H1 (cell line): ENCODE data around the gene CCDC91. TPM values are rescaled to one million over a fixed set of nuclear protein-coding genes. Genes with fewer than 3 reads are reported as not detected.

Experiments
- CTCF ChIA-PET: fragments of 300-600 bp; sonication (Branson Sonifier 250); formaldehyde crosslinking; loops from one replicate; lab custom pipeline; 2021; ENCODE audit not compliant: partially characterized antibody; lab: Charles Lee
- POLR2A ChIA-PET: fragments of 300-600 bp; sonication (Branson Sonifier 250); formaldehyde crosslinking; loops from one replicate; lab custom pipeline; 2021; ENCODE audit warnings: inconsistent platforms; ENCODE audit not compliant: partially characterized antibody; lab: Charles Lee
- DNase-seq, 2 experiments: peaks; one replicate each; pipeline versions ENCODE4 v3.0.0 to v3.0.0-alpha.2; 2010 to 2022; ENCODE audit warnings: low spot score in 2 of 2, low read depth in 1 of 2, mixed read lengths in 1 of 2
- FAIRE-seq: peaks from 2 replicates; lab custom pipeline; 2011; peaks lifted over from hg19 to GRCh38; lab: Jason Lieb, UNC
- H2AFZ ChIP-seq: 2 replicates; pipeline ENCODE4 v1.8.1; 2012; ENCODE audit warnings: low read length, inconsistent platforms
- H2AK5ac ChIP-seq: 2 replicates; pipeline ENCODE4 v1.6.1; 2013; ENCODE audit warnings: low read depth, low read length
- H2BK120ac ChIP-seq: replicated peaks from 2 replicates; pipeline ENCODE3; 2013; ENCODE audit warnings: low read depth, low read length, inconsistent platforms
- H2BK12ac ChIP-seq: 2 replicates; pipeline ENCODE4 v1.6.1; 2013; ENCODE audit warnings: low read depth, low read length
- H2BK15ac ChIP-seq: 2 replicates; pipeline ENCODE4 v1.6.1; 2013; ENCODE audit warnings: low read length
- H2BK20ac ChIP-seq: 2 replicates; pipeline ENCODE4 v1.6.1; 2013; ENCODE audit warnings: low read length
- H2BK5ac ChIP-seq: 2 replicates; pipeline ENCODE4 v1.6.1; 2013; ENCODE audit warnings: low read depth, low read length
- H3K14ac ChIP-seq: 2 replicates; pipeline ENCODE4 v1.6.1; 2013; ENCODE audit warnings: inconsistent platforms; ENCODE audit not compliant: insufficient read length
- H3K18ac ChIP-seq: 2 replicates; pipeline ENCODE4 v1.6.1; 2013; ENCODE audit warnings: low read length; ENCODE audit errors: extremely low read depth
- H3K23ac ChIP-seq: 2 replicates; pipeline ENCODE4 v1.6.1; 2013; ENCODE audit warnings: inconsistent platforms; ENCODE audit not compliant: insufficient read length
- H3K23me2 ChIP-seq: 2 replicates; pipeline ENCODE4 v1.6.1; 2013; ENCODE audit warnings: low read depth, low read length
- H3K27ac ChIP-seq: 2 replicates; pipeline ENCODE4 v1.6.1; 2011; ENCODE audit warnings: low read depth, low read length, inconsistent platforms
- H3K27me3 ChIP-seq, 4 experiments: replicated peaks in 1 of 4; 1 replicate in 1 of 4; 2 replicates in 3 of 4; pipeline versions ENCODE4 v1.6.1 to v1.8.1; 2011 to 2013; ENCODE audit warnings: low read length in 3 of 4, mild to moderate bottlenecking in 3 of 4, inconsistent platforms in 2 of 4, mixed read lengths in 2 of 4, moderate library complexity in 1 of 4; ENCODE audit not compliant: control insufficient read depth in 3 of 4, insufficient read depth in 3 of 4; ENCODE audit errors: extremely low read depth in 1 of 4
- H3K36me3 ChIP-seq, 4 experiments: 2 replicates each; pipeline versions ENCODE4 v1.6.1 to v1.8.1; 2011 to 2013; ENCODE audit warnings: mild to moderate bottlenecking in 4 of 4, low read length in 3 of 4, moderate library complexity in 2 of 4, control low read depth in 1 of 4, inconsistent platforms in 1 of 4; ENCODE audit not compliant: insufficient read depth in 4 of 4, control insufficient read depth in 2 of 4
- H3K4ac ChIP-seq: replicated peaks from 2 replicates; pipeline ENCODE3; 2013; ENCODE audit warnings: low read length, low read depth, mixed read lengths, inconsistent platforms; ENCODE audit not compliant: insufficient read length
- H3K4me1 ChIP-seq, 4 experiments: replicated peaks in 1 of 4; 1 replicate in 1 of 4; 2 replicates in 3 of 4; pipeline versions ENCODE4 v1.6.1 to v1.8.1; 2011 to 2013; ENCODE audit warnings: low read length in 3 of 4, inconsistent platforms in 2 of 4, mixed read lengths in 1 of 4; ENCODE audit not compliant: insufficient read depth in 4 of 4, control insufficient read depth in 3 of 4
- H3K4me2 ChIP-seq, 2 experiments: 2 replicates each; pipeline versions ENCODE4 v1.6.1 to v1.8.1; 2011 to 2013; ENCODE audit warnings: low read depth in 2 of 2, low read length in 2 of 2, control low read depth in 1 of 2, inconsistent platforms in 1 of 2, mild to moderate bottlenecking in 1 of 2; ENCODE audit not compliant: insufficient read depth in 1 of 2
- H3K4me3 ChIP-seq, 4 experiments: fragments of 200-600, 300-600 bp in 1 of 4; sonication (generic), shearing (Covaris generic), sonication (Bioruptor Twin) in 1 of 4; 2 replicates each; pipeline versions ENCODE4 v1.5.1 to v1.8.1; 2011 to 2016; ENCODE audit warnings: low read length in 4 of 4, low read depth in 3 of 4, control low read depth in 2 of 4, inconsistent platforms in 2 of 4, mild to moderate bottlenecking in 2 of 4, mixed read lengths in 1 of 4, moderate library complexity in 1 of 4; ENCODE audit not compliant: insufficient read depth in 2 of 4; ENCODE audit errors: extremely low read depth in 1 of 4
- H3K56ac ChIP-seq: replicated peaks from 2 replicates; pipeline ENCODE3; 2013; ENCODE audit warnings: low read depth, mild to moderate bottlenecking, mixed read lengths, low read length, inconsistent platforms; ENCODE audit not compliant: insufficient read length
- H3K79me1 ChIP-seq: 2 replicates; pipeline ENCODE4 v1.6.1; 2013; ENCODE audit warnings: low read depth, low read length, control low read depth
- H3K79me2 ChIP-seq, 2 experiments: 2 replicates each; pipeline versions ENCODE4 v1.6.1 to v1.8.1; 2012 to 2013; ENCODE audit warnings: low read length in 2 of 2, mild to moderate bottlenecking in 2 of 2, inconsistent platforms in 1 of 2; ENCODE audit not compliant: insufficient read depth in 2 of 2, control insufficient read depth in 1 of 2
- H3K9ac ChIP-seq, 4 experiments: replicated peaks in 1 of 4; 1 replicate in 1 of 4; 2 replicates in 3 of 4; pipeline versions ENCODE4 v1.6.1 to v1.8.1; 2011 to 2013; ENCODE audit warnings: low read depth in 3 of 4, low read length in 3 of 4, control low read depth in 2 of 4, mild to moderate bottlenecking in 2 of 4, moderate library complexity in 2 of 4, inconsistent platforms in 1 of 4; ENCODE audit errors: extremely low read depth in 1 of 4
- H3K9me3 ChIP-seq, 2 experiments: 2 replicates each; pipeline versions ENCODE4 v1.6.1 to v1.8.1; 2012 to 2013; ENCODE audit warnings: mild to moderate bottlenecking in 2 of 2, moderate library complexity in 2 of 2, control low read depth in 1 of 2, inconsistent platforms in 1 of 2, low read depth in 1 of 2, low read length in 1 of 2, mixed read lengths in 1 of 2; ENCODE audit not compliant: insufficient read depth in 2 of 2
- H4K20me1 ChIP-seq, 2 experiments: replicated peaks in 1 of 2; 2 replicates each; pipeline versions ENCODE3 to v1.8.1; 2011 to 2013; ENCODE audit warnings: inconsistent platforms in 2 of 2, low read length in 2 of 2, mild to moderate bottlenecking in 1 of 2; ENCODE audit not compliant: insufficient read depth in 2 of 2, control insufficient read depth in 1 of 2
- H4K5ac ChIP-seq: 2 replicates; pipeline ENCODE4 v1.6.1; 2013; ENCODE audit warnings: low read length, low read depth, mixed read lengths, inconsistent platforms; ENCODE audit not compliant: insufficient read length
- H4K8ac ChIP-seq: 2 replicates; pipeline ENCODE4 v1.8.0; 2013; ENCODE audit warnings: mild to moderate bottlenecking, moderate library complexity, low read length, inconsistent platforms; ENCODE audit not compliant: insufficient read depth; ENCODE audit errors: extremely low read depth
- H4K91ac ChIP-seq: replicated peaks from 2 replicates; pipeline ENCODE3; 2013; ENCODE audit warnings: low read length, mixed read lengths, inconsistent platforms; ENCODE audit not compliant: insufficient read length
- CTBP2 ChIP-seq: IDR thresholded peaks from 2 replicates; pipeline ENCODE4 v1.7.0; 2011; ENCODE audit warnings: borderline replicate concordance, mild to moderate bottlenecking, moderate library complexity, mixed read lengths, low read length; ENCODE audit not compliant: insufficient read depth, insufficient read length
- EGR1 ChIP-seq: IDR thresholded peaks from 2 replicates; pipeline ENCODE4 v1.6.1; 2011; ENCODE audit warnings: low read depth, low read length, borderline replicate concordance
- FOSL1 ChIP-seq: IDR thresholded peaks from 2 replicates; pipeline ENCODE4 v1.6.1; 2011; ENCODE audit warnings: mild to moderate bottlenecking, low read depth, low read length, moderate library complexity; ENCODE audit not compliant: insufficient read depth
- JUN ChIP-seq: IDR thresholded peaks from 2 replicates; pipeline ENCODE4 v1.6.1; 2011; ENCODE audit warnings: low read depth, mild to moderate bottlenecking, improper control_type of control experiment, low read length
- POLR2A ChIP-seq, 2 experiments: IDR thresholded peaks; 1 replicate in 1 of 2; 2 replicates in 1 of 2; pipeline ENCODE4 v1.6.1; 2011; ENCODE audit warnings: low read depth in 2 of 2, low read length in 2 of 2, mild to moderate bottlenecking in 2 of 2; ENCODE audit errors: control extremely low read depth in 1 of 2
- RFX5 ChIP-seq: IDR thresholded peaks from 2 replicates; pipeline ENCODE4 v1.6.1; 2011; ENCODE audit warnings: low read depth, low read length, improper control_type of control experiment, borderline replicate concordance
- SP2 ChIP-seq: IDR thresholded peaks from 2 replicates; pipeline ENCODE4 v1.6.1; 2012; ENCODE audit warnings: mild to moderate bottlenecking, low read length, inconsistent platforms
- SUZ12 ChIP-seq: fragments of 200-600 bp; sonication (generic); IDR thresholded peaks from 2 replicates; pipeline ENCODE4 v1.6.1; 2012; ENCODE audit warnings: mild to moderate bottlenecking, inconsistent platforms, low read length, moderate library complexity, mixed read lengths
- WGBS, 2 experiments: shearing (Covaris generic) in 1 of 2; methylation state at CpG; one replicate each; pipeline versions ENCODE4 v1.1.6 to v1.1.7; 2013 to 2015; ENCODE audit warnings: low lambda C conversion rate in 2 of 2, mixed read lengths in 2 of 2, inconsistent platforms in 1 of 2, low coverage in 1 of 2, missing lambda C conversion rate in 1 of 2; ENCODE audit not compliant: insufficient replicate concordance in 2 of 2, insufficient coverage in 1 of 2, insufficient read length in 1 of 2; ENCODE audit errors: extremely low coverage in 1 of 2, missing lambda C conversion rate in 1 of 2; 5-methylcytosine and 5-hydroxymethylcytosine counted together
- polyA plus RNA-seq, 7 experiments: library from polyadenylated mRNA; depleted of rRNA in 3 of 7; stranded (reverse) in 5 of 7; unstranded in 2 of 7; fragments of >200 nt in 5 of 7; fragments of 200-250 nt in 2 of 7; gene quantifications; 1 replicate in 5 of 7; 2 replicates in 1 of 7; 4 replicates in 1 of 7; pipeline versions ENCODE4 v1.2.1 to v1.2.3, GENCODE V29; 2011 to 2013; ENCODE audit warnings: missing spikeins in 2 of 7, mixed read lengths in 2 of 7
- total RNA-seq: library from RNA; stranded (reverse); fragmentation: NEBNext Ultra II Directional; extraction: Animal tissue kit (Norgen Biotek cat#: 25700); gene quantifications from 2 replicates; pipeline ENCODE4 v1.2.1, GENCODE V29; 2021

The CCDC91 gene
- total and polyA plus RNA-seq, 2 of the 8 experiments (the other 6 are each of a cell fraction or from before 2014, with no cell fraction given) = 8.6 to 23.1 TPM

DNA sequence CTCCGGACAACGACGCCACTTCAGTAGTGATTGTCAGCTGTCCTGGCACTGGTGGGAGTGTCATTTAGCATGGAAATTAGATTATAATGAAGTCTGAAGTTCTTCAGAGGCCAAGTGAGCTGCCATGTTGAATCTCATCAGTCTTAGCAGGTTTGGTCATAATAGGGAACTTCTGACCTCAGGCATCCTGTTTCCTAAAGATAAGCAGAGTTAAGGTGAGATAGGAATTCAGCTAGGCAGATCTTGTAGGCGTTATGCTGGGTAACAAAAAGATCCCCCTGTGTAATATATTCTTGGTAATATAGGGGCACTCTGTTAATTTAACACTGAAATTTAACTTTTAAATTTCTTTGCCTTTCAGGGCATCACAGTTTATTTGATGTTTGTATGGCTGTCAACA is 137.5 kb downstream of the CCDC91 start:
- Histone ChIP-seq H3K27ac (no peak overlapping the region), H4K5ac (no peak overlapping the region), H3K23me2 (no peaks in the 10 kb centered on the region), H4K20me1 (no peaks in the 10 kb centered on the region), H3K23ac (no peak overlapping the region), H2BK5ac (no peak overlapping the region), H3K14ac (no peak overlapping the region), H2AFZ (no peak overlapping the region), H2BK12ac (no peak overlapping the region), H3K18ac (no peak overlapping the region), H2AK5ac (no peak overlapping the region)
- WGBS, 2 experiments = 92% methylated on average over 4 of the region's 4 CpGs; no CpG with 5 or more reads in 1 of the 2 experiments
- TF ChIP-seq CTBP2 (no peak), JUN (no peak), RFX5 (no peak), EGR1 (no peak), SP2 (no peak), SUZ12 (no peak), FOSL1 (no peak), POLR2A (IDR thresholded peaks at IDR 0.05; ENCODE audit: control extremely low read depth in 1 of 2, low read depth in 2 of 2, low read length in 2 of 2) (no peak)
- TF ChIP-seq, all 59 proteins: peak for 0
- Histone ChIP-seq H3K4me2 (no peak overlapping the region), H4K91ac (no peak overlapping the region), H3K27me3 (no peaks in the 10 kb centered on the region), H3K9me3 (no peaks in the 10 kb centered on the region; a peak in 1 of 4 replicates), H3K79me2 (no peaks in the 10 kb centered on the region), H2BK120ac (no peak overlapping the region), H3K79me1 (no peaks in the 10 kb centered on the region), H3K4me1 (no peaks in the 10 kb centered on the region), H2BK20ac (no peak overlapping the region), H3K4ac (no peak overlapping the region), H2BK15ac (no peak overlapping the region), H4K8ac (no peak overlapping the region), H3K4me3 (no peak overlapping the region), H3K9ac (no peak overlapping the region), H3K36me3 (no peaks in the 10 kb centered on the region), H3K56ac (no peak overlapping the region)
- FAIRE-seq (no peak), DNase-seq (no peak)
- CTCF ChIA-PET = no interaction called here
- POLR2A ChIA-PET = interaction anchor here (0.6 kb wide), 1 partner anchor 39 kb away, joined by 5 read pairs; no protein-coding TSS in a partner anchor
